Frontal cortex (tissue), 4 donors: Measurements from ENCODE around the gene VARS1. TPM values are rescaled to one million over a fixed set of nuclear protein-coding genes. Genes with fewer than 3 reads are reported as not detected.
A peak's percentile ranks its signal among the peaks of the same experiment; 100 is the strongest.
"Not testable (repeated sequence)": the region's sequence is repeated elsewhere in the genome, so short reads cannot be mapped to it uniquely, and the experiment has no call there.

ENCODE experiments used
- DNase-seq, 2 donors: peaks; one replicate each; pipeline ENCODE4 v3.0.0; 2012; ENCODE audit warnings: low spot score in 2 of 2
- FAIRE-seq: peaks from 2 replicates; lab custom pipeline; 2012; peaks lifted over from hg19 to GRCh38; lab: Jason Lieb, UNC
- total RNA-seq: library from RNA; depleted of rRNA; stranded (reverse); fragments of >200 nt; gene quantifications from one replicate; pipeline ENCODE4 v1.2.3, GENCODE V29; 2014
- donor health status: control.
- donor health status: control.
- donor health status: control.

The VARS1 gene
- total RNA-seq, 1 donor from 2014 or later = 34.6 TPM

DNA sequence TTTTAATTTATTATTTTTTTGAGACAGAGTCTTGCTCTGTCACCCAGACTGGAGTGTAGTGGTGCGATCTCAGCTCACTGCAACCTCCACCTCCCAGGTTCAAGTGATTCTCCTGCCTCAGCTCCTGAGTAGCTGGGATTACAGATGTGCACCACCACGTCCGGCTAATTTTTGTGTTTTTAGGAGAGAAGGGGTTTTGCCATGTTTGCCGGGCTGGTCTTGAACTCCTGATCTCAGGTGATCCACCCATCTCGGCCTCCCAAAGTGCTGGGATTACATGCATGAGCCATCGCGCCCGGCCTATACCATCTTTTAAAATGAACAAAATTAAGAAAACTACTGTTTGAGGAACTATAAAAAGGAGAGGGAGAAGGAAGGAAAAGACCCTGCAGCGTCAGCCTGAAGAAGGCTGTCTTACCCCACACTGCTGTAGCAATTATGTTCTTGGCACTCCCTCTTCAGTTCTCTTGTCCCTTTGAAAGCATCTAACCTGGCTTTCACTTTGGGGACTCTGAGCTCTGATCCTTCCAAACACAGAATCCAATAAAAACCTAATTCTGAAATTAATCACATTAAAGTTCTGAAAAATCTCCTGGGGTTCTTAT lies 28.1 kb upstream of the VARS1 start:
- FAIRE-seq, DNase-seq: not testable (repeated sequence)

DNA sequence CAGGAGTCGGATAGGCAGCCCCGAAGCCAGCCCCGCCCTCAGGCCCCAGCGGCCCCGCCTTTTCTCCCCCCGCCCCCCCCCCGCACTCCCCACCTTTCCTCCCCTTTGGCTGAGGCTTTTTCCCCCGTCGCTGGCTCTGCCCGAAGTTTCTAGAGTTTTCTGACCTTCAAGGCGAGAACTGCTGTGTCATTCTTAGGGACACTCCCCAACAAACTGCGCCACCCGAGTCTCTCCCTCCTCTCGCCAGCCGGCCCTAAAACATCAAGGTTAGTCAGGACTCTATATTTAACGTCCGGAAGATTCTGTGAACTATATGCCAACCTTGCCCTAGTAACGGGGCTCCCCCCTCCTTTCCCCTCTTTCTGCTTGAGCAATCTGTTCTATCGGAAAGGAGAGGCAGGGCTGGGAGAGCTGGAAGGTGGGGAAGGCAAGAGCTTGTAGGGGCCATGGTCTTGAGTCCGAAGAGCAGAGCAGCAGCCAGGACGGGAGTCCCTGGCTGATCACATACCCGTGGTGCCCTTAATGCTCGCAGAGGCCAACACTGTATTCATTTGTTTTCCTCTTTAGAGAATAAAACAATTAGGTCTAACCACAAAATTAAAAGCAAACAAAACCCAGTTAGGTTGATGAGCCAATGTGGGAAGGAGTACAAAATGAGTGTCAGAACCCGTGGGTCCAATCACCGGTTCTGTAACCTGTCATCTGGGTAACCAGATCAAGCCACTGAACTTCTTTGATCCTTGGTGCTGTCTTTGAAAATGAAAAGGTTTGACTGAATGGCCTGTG lies 26.7 kb upstream of the VARS1 start:
- DNase-seq (peak in 1 of 2 donors; percentile 59), FAIRE-seq (no peak)

DNA sequence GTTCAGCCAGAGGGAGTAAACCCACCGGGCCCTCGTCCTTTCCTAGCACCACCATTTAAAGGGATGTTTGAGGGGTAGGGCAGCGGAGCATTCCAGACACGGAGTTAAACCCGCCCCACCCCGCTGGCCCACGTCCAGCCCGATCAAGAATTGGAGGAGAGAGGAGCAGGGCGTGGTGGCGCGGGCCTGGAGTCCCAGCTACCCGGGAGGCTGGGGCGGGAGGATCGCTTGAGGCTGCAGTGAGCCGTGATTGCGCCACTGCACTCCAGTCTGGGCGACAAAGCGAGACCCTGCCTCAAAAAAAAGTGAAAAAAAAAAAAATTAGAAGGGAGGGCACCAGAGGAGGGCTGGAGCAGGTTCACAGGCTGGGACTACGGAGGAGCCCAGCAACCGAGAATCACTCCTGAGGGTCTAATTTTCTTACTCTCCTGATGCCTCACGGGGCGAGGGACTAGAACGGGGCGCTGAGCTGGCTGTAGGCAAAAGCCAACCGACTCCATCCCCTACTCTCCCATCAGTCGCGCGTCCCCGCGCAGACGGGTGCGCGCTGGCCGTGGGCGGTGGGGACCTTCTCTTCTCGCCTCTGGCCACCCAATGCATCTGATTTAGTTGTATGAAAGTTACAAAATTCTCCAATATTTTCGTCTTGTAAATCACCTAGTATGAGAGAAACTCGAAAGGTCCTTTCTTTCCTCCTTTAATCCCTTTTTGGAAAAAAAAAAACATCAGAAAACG lies 25.9 kb upstream of the VARS1 start:
- FAIRE-seq (no peak), DNase-seq (no peak)

DNA sequence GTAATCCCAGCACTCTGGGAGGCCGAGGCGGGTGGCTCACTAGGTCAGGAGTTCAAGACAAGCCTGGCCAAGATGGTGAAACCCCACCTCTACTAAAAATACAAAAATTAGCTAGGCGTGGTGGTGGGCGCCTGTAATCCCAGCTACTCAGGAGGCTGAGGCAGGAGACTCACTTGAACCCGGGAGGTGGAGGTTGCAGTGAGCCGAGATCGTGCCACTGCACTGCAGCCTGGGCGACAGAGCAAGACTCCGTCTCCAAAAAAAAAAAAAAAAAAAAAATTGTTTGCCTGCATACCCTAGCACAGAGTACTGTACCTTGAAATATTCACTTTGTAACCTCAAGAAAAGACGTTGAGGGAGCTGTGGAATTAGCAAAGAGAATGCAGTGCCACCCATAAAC lies 24.8 kb upstream of the VARS1 start:
- not testable (repeated sequence) for FAIRE-seq

DNA sequence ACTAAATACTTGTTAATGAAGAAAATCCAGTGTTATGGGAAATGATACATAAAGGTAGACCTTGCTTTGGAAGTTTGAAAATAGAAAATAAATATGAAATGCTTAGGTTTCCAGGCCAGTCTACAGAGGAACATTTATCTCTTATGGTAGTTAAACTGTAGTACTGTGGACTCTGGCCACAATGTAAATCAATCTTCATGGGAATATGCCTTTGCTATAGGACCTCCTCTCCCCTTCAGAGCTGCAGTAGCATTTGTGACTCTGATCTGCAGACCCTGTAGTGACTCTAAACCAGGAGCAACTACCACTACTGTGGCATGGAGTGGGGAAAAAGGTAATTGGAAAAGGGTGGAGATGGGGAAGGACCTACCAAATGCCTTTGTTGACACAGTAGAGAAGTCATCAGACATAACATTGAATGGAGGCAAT lies 24.3 kb upstream of the VARS1 start:
- no peak for DNase-seq
- FAIRE-seq = no peak

More for the DNA sequence above, 24.8 kb upstream of the VARS1 start:
- not testable (repeated sequence) for DNase-seq

DNA sequence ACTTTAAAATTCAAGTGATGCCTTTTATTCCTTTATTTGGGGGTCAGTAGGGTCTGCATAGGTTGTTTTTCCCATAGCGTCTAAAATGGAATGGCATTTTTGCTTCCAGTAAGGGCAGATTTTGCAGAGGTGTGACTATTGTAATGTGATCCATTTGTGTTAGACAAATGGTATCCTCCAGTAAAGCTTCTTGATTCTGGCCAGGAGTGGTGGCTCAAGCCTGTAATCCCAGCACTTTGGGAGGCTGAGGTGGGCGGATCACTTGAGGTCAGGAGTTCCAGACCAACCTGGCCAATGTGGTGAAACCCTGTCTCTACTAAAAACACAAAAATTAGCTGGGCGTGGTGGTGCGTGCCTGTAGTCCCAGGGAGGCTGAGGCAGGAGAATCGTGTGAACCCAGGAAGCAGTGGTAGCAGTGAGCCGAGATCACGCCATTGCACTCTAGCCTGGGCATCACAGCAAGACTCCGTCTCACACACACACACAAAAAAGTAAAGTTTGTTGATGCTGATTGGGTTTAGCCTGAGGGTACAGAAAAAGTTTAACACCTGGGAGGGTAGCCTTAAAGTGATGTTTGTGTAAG lies 22.5 kb upstream of the VARS1 start:
- not testable (repeated sequence) for FAIRE-seq, DNase-seq

DNA sequence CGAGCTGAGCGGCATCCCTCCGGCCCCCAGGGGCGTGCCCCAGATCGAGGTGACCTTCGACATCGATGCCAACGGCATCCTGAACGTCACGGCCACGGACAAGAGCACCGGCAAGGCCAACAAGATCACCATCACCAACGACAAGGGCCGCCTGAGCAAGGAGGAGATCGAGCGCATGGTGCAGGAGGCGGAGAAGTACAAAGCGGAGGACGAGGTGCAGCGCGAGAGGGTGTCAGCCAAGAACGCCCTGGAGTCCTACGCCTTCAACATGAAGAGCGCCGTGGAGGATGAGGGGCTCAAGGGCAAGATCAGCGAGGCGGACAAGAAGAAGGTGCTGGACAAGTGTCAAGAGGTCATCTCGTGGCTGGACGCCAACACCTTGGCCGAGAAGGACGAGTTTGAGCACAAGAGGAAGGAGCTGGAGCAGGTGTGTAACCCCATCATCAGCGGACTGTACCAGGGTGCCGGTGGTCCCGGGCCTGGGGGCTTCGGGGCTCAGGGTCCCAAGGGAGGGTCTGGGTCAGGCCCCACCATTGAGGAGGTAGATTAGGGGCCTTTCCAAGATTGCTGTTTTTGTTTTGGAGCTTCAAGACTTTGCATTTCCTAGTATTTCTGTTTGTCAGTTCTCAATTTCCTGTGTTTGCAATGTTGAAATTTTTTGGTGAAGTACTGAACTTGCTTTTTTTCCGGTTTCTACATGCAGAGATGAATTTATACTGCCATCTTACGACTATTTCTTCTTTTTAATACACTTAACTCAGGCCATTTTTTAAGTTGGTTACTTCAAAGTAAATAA lies 21.8 kb upstream of the VARS1 start:
- FAIRE-seq, DNase-seq: not testable (repeated sequence)

DNA sequence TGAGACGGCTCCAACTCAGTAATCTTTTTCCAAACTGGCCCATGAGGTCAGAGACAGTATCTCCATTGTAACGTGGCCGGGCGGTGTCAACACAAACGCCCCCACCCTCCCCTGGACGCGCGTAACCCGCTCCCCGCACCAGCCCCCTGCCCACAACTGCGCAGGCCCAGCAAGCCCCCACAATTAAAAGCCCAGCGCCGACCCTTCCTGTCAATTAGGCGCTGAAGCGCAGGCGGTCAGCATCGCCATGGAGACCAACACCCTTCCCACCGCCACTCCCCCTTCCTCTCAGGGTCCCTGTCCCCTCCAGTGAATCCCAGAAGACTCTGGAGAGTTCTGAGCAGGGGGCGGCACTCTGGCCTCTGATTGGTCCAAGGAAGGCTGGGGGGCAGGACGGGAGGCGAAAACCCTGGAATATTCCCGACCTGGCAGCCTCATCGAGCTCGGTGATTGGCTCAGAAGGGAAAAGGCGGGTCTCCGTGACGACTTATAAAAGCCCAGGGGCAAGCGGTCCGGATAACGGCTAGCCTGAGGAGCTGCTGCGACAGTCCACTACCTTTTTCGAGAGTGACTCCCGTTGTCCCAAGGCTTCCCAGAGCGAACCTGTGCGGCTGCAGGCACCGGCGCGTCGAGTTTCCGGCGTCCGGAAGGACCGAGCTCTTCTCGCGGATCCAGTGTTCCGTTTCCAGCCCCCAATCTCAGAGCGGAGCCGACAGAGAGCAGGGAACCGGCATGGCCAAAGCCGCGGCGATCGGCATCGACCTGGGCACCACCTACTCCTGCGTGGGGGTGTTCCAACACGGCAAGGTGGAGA lies 19.7 kb upstream of the VARS1 start, which contains the start of the genes HSPA1A and HSPA1L:
Gene HSPA1A (plus strand): TSS at position 519 of the 814 bp plus-strand sequence. CDS start 214 bp downstream, at position 733.
Gene HSPA1L (minus strand): TSS at position 259 of the 814 bp plus-strand sequence. CDS start 3,311 bp downstream, outside the sequence.
- FAIRE-seq (peak; percentile 91), DNase-seq (peak; percentile 87 to 92)

DNA sequence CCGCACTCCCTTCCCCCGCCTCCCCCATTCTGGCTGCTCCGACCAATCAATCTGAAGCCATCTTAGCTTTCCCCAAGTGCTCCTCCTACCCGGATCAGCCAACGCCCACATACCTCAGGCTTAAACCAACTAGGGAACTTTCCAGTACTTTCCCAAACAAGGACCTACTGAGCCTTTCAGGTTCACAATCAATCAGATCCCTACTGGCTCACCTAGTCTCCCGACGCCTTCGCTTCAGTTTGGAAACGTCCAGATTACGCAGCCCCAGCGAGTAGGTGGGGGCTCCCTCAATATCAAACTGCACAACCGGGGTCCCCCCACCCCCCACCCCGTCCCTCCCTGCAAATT lies 19.1 kb upstream of the VARS1 start:
- peak; percentile 82 to 84 for DNase-seq
- FAIRE-seq = no peak

DNA sequence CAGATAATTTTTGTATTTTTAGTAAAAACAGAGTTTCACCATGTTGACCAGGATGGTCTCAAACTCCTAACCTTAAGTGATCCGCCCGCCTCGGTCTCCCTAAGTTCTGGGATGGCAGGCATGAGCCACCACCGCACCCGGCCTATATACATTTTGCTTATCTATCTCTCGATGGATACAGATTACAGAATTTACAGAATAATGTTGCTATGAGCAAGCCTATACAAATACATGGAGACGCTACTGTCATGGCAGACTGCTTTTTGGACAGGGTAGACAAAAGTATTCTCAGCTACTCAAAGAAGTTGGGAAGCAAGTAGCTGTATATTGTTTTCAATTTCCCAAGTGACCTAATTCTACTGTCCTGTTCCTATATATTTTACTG lies 17.9 kb upstream of the VARS1 start:
- FAIRE-seq = no peak
- DNase-seq = no peak

DNA sequence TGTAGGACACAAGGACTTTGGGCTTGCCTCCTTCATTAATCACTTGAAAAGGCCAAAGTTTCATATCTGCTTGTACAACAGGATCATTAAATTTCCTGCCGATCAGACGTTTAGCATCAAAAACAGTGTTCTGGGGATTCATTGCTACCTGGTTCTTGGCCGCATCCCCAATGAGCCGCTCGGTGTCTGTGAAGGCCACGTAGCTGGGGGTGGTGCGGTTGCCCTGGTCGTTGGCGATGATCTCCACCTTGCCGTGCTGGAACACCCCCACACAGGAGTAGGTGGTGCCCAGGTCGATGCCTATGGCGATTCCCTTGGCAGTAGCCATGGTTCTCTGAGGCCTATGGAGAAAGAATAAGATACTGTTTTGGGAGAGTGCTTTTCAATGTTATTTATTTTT lies 16.1 kb upstream of the VARS1 start:
- FAIRE-seq = no peak

DNA sequence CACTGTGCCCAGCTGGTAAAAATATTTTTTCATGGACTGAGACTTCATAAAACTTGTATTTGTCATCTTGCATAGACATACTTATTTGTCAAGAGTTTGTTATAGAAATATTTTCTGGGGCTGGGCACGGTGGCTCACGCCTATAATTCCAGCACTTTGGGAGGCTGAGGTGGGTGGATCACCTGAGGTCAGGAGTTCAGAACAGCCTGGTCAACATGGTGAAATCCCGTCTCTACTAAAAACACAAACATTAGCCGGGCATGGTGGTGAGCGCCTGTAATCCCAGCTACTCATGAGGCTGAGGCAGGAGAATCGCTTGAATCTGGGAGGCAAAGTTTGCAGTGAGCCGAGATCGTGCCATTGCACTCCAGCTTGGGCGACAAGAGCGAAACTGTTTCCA lies 13.0 kb upstream of the VARS1 start:
- not testable (repeated sequence) for DNase-seq, FAIRE-seq

More for the DNA sequence above, 16.1 kb upstream of the VARS1 start:
- DNase-seq = no peak

DNA sequence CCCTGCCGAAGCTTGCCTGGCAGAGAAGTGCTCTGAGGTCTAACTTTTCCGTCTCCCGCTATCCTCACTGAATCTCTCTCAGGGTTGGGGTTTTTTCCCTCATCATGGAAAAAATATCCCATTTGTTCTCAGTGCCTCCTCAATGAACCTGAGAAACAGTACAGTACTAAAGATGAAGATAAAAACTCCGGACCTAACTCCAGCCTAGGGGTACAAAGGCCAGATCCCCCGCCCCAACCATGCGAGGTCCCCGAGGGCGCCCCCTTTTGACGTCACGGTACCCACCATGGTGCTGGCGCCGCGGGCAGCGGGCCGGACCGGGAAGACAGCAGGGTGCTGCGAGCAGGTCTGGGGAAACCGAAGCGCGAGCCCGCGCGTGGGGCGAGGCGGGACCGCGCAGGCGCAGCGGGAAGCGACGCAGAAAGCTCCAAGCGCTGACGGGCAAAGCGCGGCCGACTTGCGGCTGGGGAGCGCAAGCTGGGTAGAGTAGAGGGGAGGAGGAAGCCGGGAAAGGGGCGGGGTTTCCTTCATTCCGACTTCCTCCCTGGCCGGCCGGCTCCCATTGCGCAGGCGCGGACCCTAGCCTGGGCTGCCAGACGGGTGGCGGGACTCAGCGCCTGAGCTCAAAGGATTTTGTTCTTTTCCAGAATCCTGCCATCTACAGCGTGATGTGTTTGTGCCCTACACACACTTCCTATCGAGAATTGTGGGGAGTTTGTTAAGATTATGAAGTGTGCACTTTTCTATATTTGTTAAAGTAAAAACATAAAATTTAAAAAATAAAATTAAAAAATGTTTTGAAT lies 11.1 kb upstream of the VARS1 start, which contains the start of gene LSM2:
Gene LSM2 (minus strand): TSS at position 497 of the 803 bp plus-strand sequence. CDS start 209 bp downstream, at position 288.
- peak; percentile 96 to 98 for DNase-seq
- no peak for FAIRE-seq

DNA sequence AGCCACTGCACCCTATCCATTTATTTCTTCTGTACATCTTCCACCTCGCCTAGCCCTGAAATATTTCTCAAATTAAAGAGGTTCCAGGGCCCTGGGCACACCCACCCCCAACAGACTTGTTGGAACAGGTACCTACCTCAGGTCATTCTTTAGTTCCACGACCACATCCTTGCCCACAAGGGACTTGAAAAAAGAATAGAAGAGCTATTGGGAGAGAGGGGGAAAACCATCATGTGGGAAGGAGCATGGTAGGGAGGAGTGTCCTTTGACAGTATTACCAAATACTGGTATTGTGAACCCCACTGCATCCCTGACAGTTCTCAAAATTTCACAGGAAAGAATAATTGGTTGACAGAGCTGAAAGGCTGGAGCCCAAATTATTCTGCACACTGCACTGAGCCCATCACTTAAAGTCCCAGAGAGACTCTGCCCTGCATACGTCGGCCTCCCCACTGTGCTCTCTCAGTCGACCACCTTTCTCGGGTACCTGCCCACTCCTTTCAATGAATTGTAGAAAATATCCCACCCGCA lies 10.5 kb upstream of the VARS1 start:
- DNase-seq = no peak
- no peak for FAIRE-seq

DNA sequence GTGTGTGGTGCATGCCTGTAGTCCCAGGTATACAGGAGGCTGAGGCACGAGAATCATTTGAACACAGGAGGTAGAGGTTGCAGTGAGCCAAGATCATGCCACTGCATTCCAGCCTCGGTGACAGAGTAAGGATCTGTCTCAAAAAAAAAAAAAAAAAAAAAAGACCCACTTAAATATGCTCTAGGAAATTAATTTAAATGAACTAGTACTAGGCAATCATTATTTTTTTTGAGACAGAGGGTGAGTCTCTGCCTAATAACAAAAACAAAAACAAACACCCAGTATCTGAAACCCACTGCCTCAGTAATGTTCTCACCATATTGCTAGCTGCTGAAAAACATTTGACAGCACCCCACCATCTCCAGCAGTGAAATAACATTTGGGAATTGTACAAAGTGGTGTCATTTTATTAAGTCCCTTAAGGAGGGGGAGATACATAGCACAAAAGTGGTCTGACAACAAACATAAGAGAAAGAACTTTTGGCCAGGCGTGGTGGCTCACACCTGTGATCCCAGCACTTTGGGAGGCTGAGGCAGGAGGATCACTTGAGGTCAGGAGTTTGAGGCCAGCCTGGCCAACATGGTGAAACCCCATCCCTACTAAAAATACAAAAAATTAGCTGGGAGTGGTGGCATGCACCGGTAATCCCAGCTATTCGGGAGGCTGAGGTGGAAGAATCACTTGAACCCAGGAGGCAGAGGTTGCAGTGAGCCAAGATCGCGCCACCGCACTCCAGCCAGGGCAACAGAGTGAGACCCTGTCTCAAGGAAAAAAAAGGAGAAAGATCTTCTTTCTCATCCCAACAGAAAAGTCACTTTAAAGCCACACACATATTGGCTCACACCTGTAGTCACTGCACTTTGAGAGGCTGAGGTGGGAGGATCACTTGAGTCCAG lies 5.7 kb upstream of the VARS1 start:
- not testable (repeated sequence) for FAIRE-seq, DNase-seq

DNA sequence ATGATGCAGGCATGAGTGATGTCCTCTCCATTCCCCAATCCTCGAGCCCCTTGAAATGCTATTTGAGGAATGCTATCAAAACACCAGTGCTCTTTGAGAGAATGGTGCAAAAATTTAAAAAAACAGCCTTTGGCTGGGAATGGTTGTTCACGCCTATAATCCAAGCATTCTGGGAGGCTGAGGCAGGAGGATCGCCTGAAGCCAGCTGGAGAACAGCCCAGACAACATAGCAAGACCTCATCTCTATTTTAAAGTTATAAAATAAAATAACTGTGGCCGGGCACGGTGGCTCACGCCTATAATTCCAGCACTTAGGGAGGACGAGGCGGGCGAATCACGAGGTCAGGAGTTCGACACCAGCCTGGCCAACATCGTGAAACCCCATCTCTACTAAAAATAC lies 4.2 kb upstream of the VARS1 start:
- FAIRE-seq (no peak), DNase-seq (no peak)
